ENCODE data around the gene POLR1G.

Gene POLR1G

GRCh38 chr19:45406226-45407090, at the start of gene POLR1G:
Gene POLR1G (plus strand): TSS chr19:45406644. CDS start chr19:45406697, 53 bp downstream.
- H3K9me3 Mint-ChIP-seq: no peaks in the 10 kb centered on the region
- H3K27ac Mint-ChIP-seq: peak within 1 kb of the TSS; percentile 95
- peak within 1 kb of the TSS; percentile 99 for H3K4me3 Mint-ChIP-seq
- H3K36me3 Mint-ChIP-seq (ENCODE audit: low read depth): peaks cover 29% of the 10 kb centered on the region
- peaks cover 42% of the 10 kb centered on the region for H3K4me1 Mint-ChIP-seq (ENCODE audit: low read depth)
- H3K27me3 Mint-ChIP-seq: peaks cover 32% of the 10 kb centered on the region

- no peaks in the 10 kb centered on the region for H3K9me3 Mint-ChIP-seq
- H3K27ac Mint-ChIP-seq: no peak overlapping the region
- H3K4me3 Mint-ChIP-seq: no peak overlapping the region
- H3K4me1 Mint-ChIP-seq (ENCODE audit: low read depth): no peaks in the 10 kb centered on the region
- no peaks in the 10 kb centered on the region for H3K27me3 Mint-ChIP-seq
- peaks cover 42% of the 10 kb centered on the region for H3K36me3 Mint-ChIP-seq (ENCODE audit: low read depth)
Observed at GRCh38 chr19:45356760-45357444, 49.5 kb upstream of the POLR1G start.

DNA sequence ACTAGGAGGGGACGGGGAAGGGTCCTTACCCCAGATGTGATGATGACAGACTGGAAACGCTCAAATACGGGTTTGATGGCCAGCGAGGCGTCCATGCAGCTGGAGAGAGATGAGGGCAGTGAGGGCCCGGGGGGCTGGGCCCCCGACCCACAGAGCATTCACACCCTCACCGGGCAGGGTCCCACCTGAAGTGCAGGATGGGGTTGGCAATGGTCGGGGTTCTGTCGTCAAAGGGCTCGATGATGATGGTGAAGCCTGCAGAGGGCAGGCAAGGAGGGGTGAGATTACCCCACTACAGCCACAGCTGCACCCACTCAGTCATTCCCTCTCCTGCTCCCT, 49.0 kb upstream of the POLR1G start:
- no peaks in the 10 kb centered on the region for H3K4me1 Mint-ChIP-seq (ENCODE audit: low read depth)

DNA sequence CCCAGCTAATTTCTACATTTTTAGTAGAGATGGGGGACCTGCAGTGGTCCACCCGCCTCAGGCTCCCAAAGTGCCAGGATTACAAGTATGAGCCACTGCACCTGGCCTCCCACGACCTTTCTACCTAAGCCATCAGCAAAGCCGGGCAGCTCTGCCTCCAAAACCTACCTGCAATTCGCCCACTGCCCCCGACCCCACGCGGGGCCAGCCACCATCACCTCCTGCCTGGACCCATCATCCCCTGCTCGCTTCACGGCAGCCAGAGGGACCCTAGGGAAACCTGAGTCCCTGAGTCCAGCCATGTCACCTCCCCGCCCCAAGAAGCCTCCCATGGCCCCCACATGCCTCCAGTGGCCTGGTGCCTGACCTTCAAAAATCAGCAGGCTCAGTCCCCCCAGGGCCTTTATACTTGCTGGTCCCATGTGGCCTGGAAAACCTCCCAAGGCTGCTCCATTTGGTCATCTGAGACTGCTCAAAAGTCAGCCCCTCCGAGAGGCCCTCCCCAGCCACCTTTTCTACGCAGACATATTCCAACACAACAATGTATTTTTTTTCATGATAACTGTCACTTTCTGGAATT, 48.1 kb upstream of the POLR1G start:
- Mint-ChIP-seq H3K27ac (no peak overlapping the region), H3K27me3 (no peaks in the 10 kb centered on the region), H3K9me3 (no peaks in the 10 kb centered on the region), H3K4me3 (no peak overlapping the region), H3K36me3 (ENCODE audit: low read depth) (peaks cover 46% of the 10 kb centered on the region), H3K4me1 (ENCODE audit: low read depth) (no peaks in the 10 kb centered on the region)

More for the DNA sequence above, 49.0 kb upstream of the POLR1G start:
- Mint-ChIP-seq H3K4me3 (no peak overlapping the region), H3K27ac (no peak overlapping the region), H3K9me3 (no peaks in the 10 kb centered on the region), H3K36me3 (ENCODE audit: low read depth) (peaks cover 46% of the 10 kb centered on the region), H3K27me3 (no peaks in the 10 kb centered on the region)

DNA sequence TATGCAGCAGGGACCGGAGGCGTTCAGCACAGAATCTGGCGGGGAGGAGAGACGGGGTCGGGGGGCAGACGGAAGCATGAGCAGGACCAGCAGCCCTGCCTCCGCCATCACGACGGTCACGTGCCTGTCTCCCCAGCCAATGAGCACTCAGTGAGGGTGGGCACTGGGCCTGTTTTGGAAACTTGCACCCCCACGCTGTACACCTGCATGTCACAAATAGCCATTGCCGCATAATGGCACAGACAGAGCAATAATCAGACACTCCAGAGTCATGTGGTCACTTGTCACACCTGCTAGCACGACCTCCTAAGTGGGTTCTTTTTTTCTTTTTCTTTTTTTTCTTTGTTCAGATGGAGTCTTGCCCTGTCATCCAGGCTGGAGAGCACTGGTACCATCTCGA, 44.8 kb upstream of the POLR1G start:
- Mint-ChIP-seq H3K27me3 (no peaks in the 10 kb centered on the region), H3K9me3 (no peaks in the 10 kb centered on the region), H3K4me3 (no peak overlapping the region), H3K27ac (no peak overlapping the region), H3K4me1 (ENCODE audit: low read depth) (no peaks in the 10 kb centered on the region), H3K36me3 (ENCODE audit: low read depth) (peaks cover 36% of the 10 kb centered on the region)

DNA sequence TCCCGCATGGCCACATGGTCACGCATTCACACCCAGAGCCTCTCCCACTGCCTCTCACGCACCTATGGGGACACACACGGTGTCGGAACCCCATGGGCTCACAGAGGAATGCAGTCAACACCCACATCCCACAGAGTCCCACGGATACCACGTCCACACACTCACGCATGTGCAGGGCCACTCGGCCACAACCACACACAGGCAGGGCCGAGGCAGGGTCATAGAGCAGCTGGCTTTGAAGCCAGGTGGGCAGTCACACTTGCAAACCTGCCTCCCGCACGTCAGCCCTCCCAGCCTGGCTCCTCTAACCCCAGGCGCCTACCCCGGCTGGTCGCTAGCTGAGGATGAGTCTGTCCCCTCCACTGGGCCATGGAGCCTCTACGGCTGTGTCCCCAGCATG, 44.2 kb upstream of the POLR1G start:
- Mint-ChIP-seq H3K36me3 (ENCODE audit: low read depth) (peaks cover 36% of the 10 kb centered on the region), H3K9me3 (no peaks in the 10 kb centered on the region), H3K4me3 (no peak overlapping the region), H3K27ac (no peak overlapping the region), H3K27me3 (no peaks in the 10 kb centered on the region), H3K4me1 (ENCODE audit: low read depth) (no peaks in the 10 kb centered on the region)

DNA sequence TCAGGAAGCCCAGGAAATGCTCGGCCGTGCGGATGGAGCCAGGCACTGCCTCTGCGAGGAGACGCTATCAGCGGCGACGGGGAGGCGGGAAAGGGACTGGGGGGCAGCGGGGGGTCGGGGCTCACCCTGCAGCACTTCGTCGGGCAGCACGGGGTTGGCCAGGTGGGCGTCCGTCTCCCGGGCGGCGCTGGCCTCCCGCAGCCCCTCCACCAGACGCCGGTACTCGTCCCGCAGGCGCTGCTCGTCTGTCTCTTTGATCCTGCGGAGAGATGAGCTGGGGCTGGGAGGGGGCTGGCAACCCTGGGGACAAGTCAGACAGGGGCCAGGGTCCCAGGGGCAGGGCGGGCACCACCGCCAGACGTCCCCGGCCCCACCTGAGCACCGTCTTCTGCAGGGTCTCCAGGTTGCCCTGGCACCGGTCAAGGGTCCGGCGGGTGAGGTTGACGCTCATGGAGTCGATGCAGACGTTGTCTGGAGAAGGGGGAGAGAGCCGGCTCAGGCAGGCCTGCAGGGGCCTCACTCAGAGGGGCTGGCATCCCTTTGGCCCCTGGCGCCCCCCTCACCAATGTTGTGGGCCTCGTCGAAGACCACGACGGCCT, 42.5 kb upstream of the POLR1G start:
- H3K4me1 Mint-ChIP-seq (ENCODE audit: low read depth): peaks cover 6% of the 10 kb centered on the region
- no peaks in the 10 kb centered on the region for H3K9me3 Mint-ChIP-seq
- H3K27ac Mint-ChIP-seq: no peak overlapping the region
- H3K36me3 Mint-ChIP-seq (ENCODE audit: low read depth): peaks cover 21% of the 10 kb centered on the region
- H3K4me3 Mint-ChIP-seq: no peak overlapping the region
- H3K27me3 Mint-ChIP-seq: no peaks in the 10 kb centered on the region

DNA sequence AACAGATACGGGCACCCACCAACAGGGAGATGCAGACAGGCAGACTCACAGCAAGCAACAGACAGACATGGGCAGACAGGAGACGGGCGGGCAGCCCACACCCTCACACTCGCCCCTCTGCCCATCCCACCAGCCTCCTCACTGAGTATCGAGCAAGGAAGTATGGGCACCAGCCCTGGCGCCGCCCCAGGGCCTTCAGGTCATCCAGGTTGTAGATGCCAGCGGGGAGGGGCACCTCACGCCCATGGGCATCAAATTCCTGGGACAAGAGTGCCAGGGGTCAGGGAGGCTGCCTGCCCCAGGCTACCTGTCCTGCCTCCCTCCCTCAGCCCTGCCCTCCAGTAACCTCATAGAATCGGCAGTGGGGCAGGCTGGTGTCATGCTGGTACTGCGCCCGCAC, 41.7 kb upstream of the POLR1G start:
- no peaks in the 10 kb centered on the region for H3K9me3 Mint-ChIP-seq
- H3K4me1 Mint-ChIP-seq (ENCODE audit: low read depth): peaks cover 9% of the 10 kb centered on the region
- H3K4me3 Mint-ChIP-seq: no peak overlapping the region
- H3K27me3 Mint-ChIP-seq: no peaks in the 10 kb centered on the region
- H3K27ac Mint-ChIP-seq: no peak overlapping the region
- H3K36me3 Mint-ChIP-seq (ENCODE audit: low read depth): peaks cover 14% of the 10 kb centered on the region

- no peak overlapping the region for H3K27ac Mint-ChIP-seq
- H3K36me3 Mint-ChIP-seq (ENCODE audit: low read depth): no peaks in the 10 kb centered on the region
- no peak overlapping the region for H3K4me3 Mint-ChIP-seq
- peaks cover 19% of the 10 kb centered on the region for H3K4me1 Mint-ChIP-seq (ENCODE audit: low read depth)
- no peaks in the 10 kb centered on the region for H3K27me3 Mint-ChIP-seq
- H3K9me3 Mint-ChIP-seq: no peaks in the 10 kb centered on the region
Observed at GRCh38 chr19:45368127-45368526, 38.3 kb upstream of the POLR1G start.

- Mint-ChIP-seq H3K27ac (no peak overlapping the region), H3K36me3 (ENCODE audit: low read depth) (no peaks in the 10 kb centered on the region), H3K4me3 (peak overlapping the region; percentile 73), H3K27me3 (no peaks in the 10 kb centered on the region), H3K9me3 (no peaks in the 10 kb centered on the region), H3K4me1 (ENCODE audit: low read depth) (peaks cover 19% of the 10 kb centered on the region)
Observed at GRCh38 chr19:45368737-45369340, 37.6 kb upstream of the POLR1G start.

DNA sequence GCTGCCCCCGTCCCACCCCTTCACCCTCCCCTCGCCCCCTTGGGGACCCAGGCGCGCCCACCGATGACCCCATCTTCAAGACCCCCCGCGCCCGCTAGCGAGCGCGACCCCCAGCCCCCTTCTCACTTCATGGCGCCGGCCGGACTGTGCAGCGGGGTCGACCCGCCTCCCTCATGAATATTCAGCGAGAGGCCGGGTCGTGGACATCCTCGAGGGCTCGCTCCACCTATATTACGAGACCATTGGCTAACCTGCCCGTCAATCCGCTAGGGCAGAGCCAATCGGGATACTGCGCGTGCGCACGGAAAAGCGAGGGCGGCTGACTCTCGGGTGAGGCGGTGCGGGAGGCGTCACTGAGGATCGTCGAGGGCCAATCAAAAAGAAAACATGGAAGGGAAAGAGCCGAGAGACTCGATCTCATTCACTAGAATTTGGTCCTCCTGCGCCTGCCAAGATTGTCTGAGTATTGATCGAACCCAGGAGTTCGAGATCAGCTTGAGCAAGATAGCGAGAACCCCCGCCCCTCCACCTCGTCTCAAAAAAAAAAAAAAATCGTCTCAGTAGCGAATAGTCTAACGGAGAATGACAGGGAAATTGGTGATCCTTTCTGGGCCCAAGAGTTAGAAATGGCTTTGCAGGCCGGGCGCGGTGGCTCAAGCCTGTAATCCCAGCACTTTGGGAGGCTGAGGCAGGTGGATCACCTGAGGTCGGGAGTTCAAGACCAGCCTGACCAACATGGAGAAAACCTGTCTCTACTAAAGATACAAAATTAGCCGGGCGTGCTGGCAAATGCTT, 35.8 kb upstream of the POLR1G start, which contains the start of gene ERCC2:
TSS of gene ERCC2 (minus strand) at position 164 of the 795 bp plus-strand sequence. CDS start at position 131, 33 bp downstream.
- Mint-ChIP-seq H3K27ac (peak within 1 kb of the TSS; percentile 98), H3K27me3 (no peaks in the 10 kb centered on the region), H3K36me3 (ENCODE audit: low read depth) (no peaks in the 10 kb centered on the region), H3K4me1 (ENCODE audit: low read depth) (peaks cover 19% of the 10 kb centered on the region), H3K9me3 (no peaks in the 10 kb centered on the region), H3K4me3 (peak within 1 kb of the TSS; percentile 91)

- Mint-ChIP-seq H3K27ac (no peak overlapping the region), H3K36me3 (ENCODE audit: low read depth) (no peaks in the 10 kb centered on the region)
Observed at GRCh38 chr19:45376045-45376724, 30.3 kb upstream of the POLR1G start.

GRCh38 chr19:45380107-45380506, 26.3 kb upstream of the POLR1G start:
- Mint-ChIP-seq H3K4me1 (ENCODE audit: low read depth) (no peaks in the 10 kb centered on the region), H3K9me3 (no peaks in the 10 kb centered on the region), H3K27ac (no peak overlapping the region), H3K4me3 (no peak overlapping the region), H3K27me3 (peaks cover 4% of the 10 kb centered on the region), H3K36me3 (ENCODE audit: low read depth) (no peaks in the 10 kb centered on the region)

More at GRCh38 chr19:45376045-45376724, 30.3 kb upstream of the POLR1G start:
- H3K9me3 Mint-ChIP-seq: no peaks in the 10 kb centered on the region
- H3K27me3 Mint-ChIP-seq: no peaks in the 10 kb centered on the region
- H3K4me1 Mint-ChIP-seq (ENCODE audit: low read depth): no peaks in the 10 kb centered on the region
- no peak overlapping the region for H3K4me3 Mint-ChIP-seq
